K562 (cell line): ENCODE results near the gene ADCY4. TPM values are rescaled to one million over a fixed set of nuclear protein-coding genes. Genes with fewer than 3 reads are reported as not detected.

Experiments
- DPF2 ChIP-seq: fragments of 450-650 bp; IDR thresholded peaks from 2 replicates; pipeline ENCODE4 v1.6.1; 2016
- FOXA3 ChIP-seq, 2 experiments: fragments of 450-650 bp in 1 of 2; sonication (generic) in 1 of 2; formaldehyde crosslinking; IDR thresholded peaks in 1 of 2; conservative IDR thresholded peaks in 1 of 2; 2 replicates each; pipeline versions ENCODE4 v1.4.0 to v1.8.0; 2020 to 2022; ENCODE audit warnings: mild to moderate bottlenecking in 2 of 2, missing genetic modification reagents in 1 of 2
- FOXJ2 ChIP-seq: fragments of 200-800 bp; sonication (Bioruptor generic); IDR thresholded peaks from 2 replicates; pipeline ENCODE4 v1.6.1; 2016; ENCODE audit warnings: missing genetic modification characterization, missing compliant biosample characterization
- HDAC1 ChIP-seq, 2 experiments: fragments of 450-650 bp; IDR thresholded peaks; 2 replicates each; pipeline ENCODE4 v1.6.1; 2016 to 2017; ENCODE audit warnings: inconsistent platforms in 1 of 2, mild to moderate bottlenecking in 1 of 2, moderate library complexity in 1 of 2
- MCM5 ChIP-seq: fragments of 450-650 bp; IDR thresholded peaks from 2 replicates; pipeline ENCODE4 v1.6.1; 2016; ENCODE audit warnings: low read depth
- MGA ChIP-seq: fragments of 450-650 bp; IDR thresholded peaks from 2 replicates; pipeline ENCODE4 v1.6.1; 2016; ENCODE audit warnings: mild to moderate bottlenecking, moderate library complexity
- MLX ChIP-seq, 2 experiments: fragments of 450-650 bp in 1 of 2; sonication (generic) in 1 of 2; formaldehyde crosslinking; conservative IDR thresholded peaks; 2 replicates each; pipeline versions ENCODE4 v1.4.0 to v1.8.1; 2020 to 2022; ENCODE audit warnings: mild to moderate bottlenecking in 1 of 2, missing genetic modification reagents in 1 of 2
- POLR2G ChIP-seq: fragments of 200-400 bp; formaldehyde crosslinking; IDR thresholded peaks from 2 replicates; pipeline ENCODE4 v1.6.1; 2017; ENCODE audit warnings: low read depth, mild to moderate bottlenecking, antibody characterized with exemption, low read length, moderate library complexity
- PRDM10 ChIP-seq: fragments of 450-650 bp; IDR thresholded peaks from 2 replicates; pipeline ENCODE4 v1.6.1; 2018; ENCODE audit not compliant: partially characterized antibody
- THRAP3 ChIP-seq: fragments of 450-650 bp; IDR thresholded peaks from 2 replicates; pipeline ENCODE4 v1.6.1; 2016; ENCODE audit warnings: mild to moderate bottlenecking, inconsistent platforms, borderline replicate concordance
- ZNF347 ChIP-seq: fragments of 450-650 bp; formaldehyde crosslinking; IDR thresholded peaks from 2 replicates; pipeline ENCODE4 v1.4.0; 2020; ENCODE audit warnings: low read depth, mild to moderate bottlenecking, moderate library complexity
- ZNF699 ChIP-seq: fragments of 250-450 bp; sonication (Bioruptor Pico); IDR thresholded peaks from 2 replicates; pipeline ENCODE4 v1.8.0; 2021; ENCODE audit warnings: mild to moderate bottlenecking, moderate library complexity; ENCODE audit not compliant: insufficient replicate concordance
- polyA plus RNA-seq, 8 experiments: library from polyadenylated mRNA; depleted of rRNA in 4 of 8; stranded (reverse) in 5 of 8; unstranded in 3 of 8; fragments of >200 nt; fragmentation: Nextera tagmentation in 2 of 8; fragmentation: Illumina TruSeq in 1 of 8; extraction: Ambion mirVana in 2 of 8; extraction: Trizol in 1 of 8; gene quantifications; 2 replicates each; pipeline versions ENCODE4 v1.2.1 to v1.2.3, GENCODE V29; 2011 to 2014; ENCODE audit warnings: inconsistent platforms in 1 of 8, missing spikeins in 1 of 8
- total RNA-seq, 7 experiments: library from RNA; depleted of rRNA in 6 of 7; stranded (reverse); fragments of >200 nt in 6 of 7; fragmentation: Illumina TruSeq in 2 of 7; extraction: Trizol in 2 of 7; gene quantifications; 2 replicates each; pipeline versions ENCODE4 v1.2.1 to v1.2.3, GENCODE V29; 2011 to 2021; ENCODE audit warnings: low replicate concordance in 1 of 7

ADCY4 gene
- total and polyA plus RNA-seq, 9 of the 15 experiments (the other 6 are each of a cell fraction or from before 2014, with no cell fraction given), result 0.04 to 0.31 (median 0.15) TPM; not detected in 2

GRCh38 chr14:24271834-24272263 lies 63.0 kb downstream of the ADCY4 start (continued):
- TF ChIP-seq HDAC1 (IDR thresholded peaks at IDR 0.05) (0 out of 4 replicates have a peak, but pooled peaks of 1 of the 2 experiments have one; percentile 8), PRDM10 (peak; percentile 94), MCM5 (no peak), MGA (0 out of 2 replicates have a peak, but pooled peaks have one; percentile 58), DPF2 (no peak), ZNF699 (no peak), FOXJ2 (tag) (no peak), THRAP3 (no peak), FOXA3 (CRISPR knock-in tag; conservative IDR thresholded peaks at IDR 0.05 in 1 of 2, IDR thresholded peaks at IDR 0.05 in 1 of 2) (no peak), ZNF347 (no peak), MLX (CRISPR knock-in tag; conservative IDR thresholded peaks at IDR 0.05) (no peak), POLR2G (no peak)
